Panc1 (cell line): ENCODE measurements around the gene ZNF316. TPM values are rescaled to one million over a fixed set of nuclear protein-coding genes. Genes with fewer than 3 reads are reported as not detected.

Source experiments
- ATAC-seq: fragments of 200-7000 bp; cut with Tn5 transposase; 2 replicates; pipeline ENCODE4 v1.9.1; 2020; ENCODE audit warnings: mild to moderate bottlenecking, moderate library complexity
- BruUV-seq: library from RNA; stranded (reverse); fragments of 400-500 nt; replicated peaks from 2 replicates; lab custom pipeline; 2021; lab: Mats Ljungman, UMichigan
- CTCF ChIA-PET: fragments of 300-600 bp; sonication (Branson Sonifier 250); formaldehyde crosslinking; loops from one replicate; lab custom pipeline; 2022; ENCODE audit warnings: antibody characterized with exemption; lab: Charles Lee
- POLR2A ChIA-PET: fragments of 300-600 bp; sonication (Branson Sonifier 250); formaldehyde crosslinking; loops from one replicate; lab custom pipeline; 2022; ENCODE audit warnings: antibody characterized with exemption; lab: Charles Lee
- DNase-seq: peaks from one replicate; pipeline ENCODE4 v3.0.0-alpha.2; 2010; ENCODE audit warnings: low read depth, low spot score
- H3K27ac ChIP-seq: 2 replicates; pipeline ENCODE4 v1.5.1; 2011; ENCODE audit warnings: mild to moderate bottlenecking, low read length, inconsistent platforms
- H3K27me3 ChIP-seq: fragments of 200-500 bp; sonication (Bioruptor generic); 2 replicates; pipeline ENCODE4 v1.6.0; 2014; ENCODE audit warnings: low read length, inconsistent platforms; ENCODE audit not compliant: control insufficient read depth, insufficient read depth
- H3K36me3 ChIP-seq: fragments of 200-500 bp; sonication (Bioruptor generic); 2 replicates; pipeline ENCODE4 v1.5.1; 2014; ENCODE audit warnings: inconsistent platforms, mild to moderate bottlenecking, low read length, moderate library complexity; ENCODE audit not compliant: control insufficient read depth, insufficient read depth
- H3K4me1 ChIP-seq: 2 replicates; pipeline ENCODE4 v1.5.1; 2011; ENCODE audit warnings: inconsistent platforms, mild to moderate bottlenecking, low read length, moderate library complexity; ENCODE audit not compliant: control insufficient read depth, insufficient read depth
- H3K4me3 ChIP-seq, 2 experiments: 2 replicates each; pipeline ENCODE4 v1.5.1; 2011 to 2012; ENCODE audit warnings: low read depth in 2 of 2, low read length in 2 of 2, mild to moderate bottlenecking in 2 of 2, inconsistent platforms in 1 of 2, moderate library complexity in 1 of 2
- H3K9me3 ChIP-seq: fragments of 200-500 bp; sonication (Bioruptor generic); 2 replicates; pipeline ENCODE4 v1.5.1; 2014; ENCODE audit warnings: low read depth, mild to moderate bottlenecking, inconsistent platforms, low read length, moderate library complexity; ENCODE audit not compliant: control insufficient read depth, insufficient read depth
- POLR2AphosphoS5 ChIP-seq: IDR thresholded peaks from 2 replicates; pipeline ENCODE4 v1.6.1; 2012; ENCODE audit warnings: mild to moderate bottlenecking, low read depth, low read length, moderate library complexity
- REST ChIP-seq, 2 experiments: IDR thresholded peaks; 2 replicates each; pipeline ENCODE4 v1.6.1; 2011 to 2012; ENCODE audit warnings: low read depth in 2 of 2, control low read depth in 1 of 2, low read length in 1 of 2, mild to moderate bottlenecking in 1 of 2, moderate library complexity in 1 of 2; ENCODE audit not compliant: insufficient read depth in 1 of 2
- SIN3A ChIP-seq: IDR thresholded peaks from 2 replicates; pipeline ENCODE4 v1.6.1; 2012; ENCODE audit warnings: low read depth, mild to moderate bottlenecking, low read length, moderate library complexity, borderline replicate concordance; ENCODE audit not compliant: insufficient read depth
- TCF7L2 ChIP-seq: IDR thresholded peaks from 2 replicates; pipeline ENCODE4 v1.6.1; 2011; ENCODE audit warnings: mild to moderate bottlenecking, low read depth, low read length, inconsistent platforms
- in situ Hi-C: cut with HindIII; loops from 2 replicates; pipeline ENCODE4 v1.10.0; 2016; ENCODE audit warnings: low sequenced_read_pairs, low pct_unique_long_range_greater_than_20kb
- intact Hi-C: fragments of 100-400 bp; cut with micrococcal nuclease; formaldehyde crosslinking; loops from one replicate; pipeline ENCODE4 v1.10.0; 2022; ENCODE audit not compliant: unreplicated experiment
- total RNA-seq: library from RNA; stranded (reverse); gene quantifications from one replicate; pipeline ENCODE4 v1.2.1, GENCODE V29; 2021; ENCODE audit not compliant: unreplicated experiment
- TF ChIP-seq, protein P1 (sequence below): fragments of 450-650 bp; IDR thresholded peaks from 2 replicates; pipeline ENCODE4 v1.5.1; 2017; ENCODE audit warnings: mild to moderate bottlenecking

Gene ZNF316
- total RNA-seq, 1 experiment from 2014 or later, result 37.8 TPM

- ATAC-seq (no peak), DNase-seq (no peak)
- ChIA-PET CTCF (no interaction called here), POLR2A (no interaction called here)
- Histone ChIP-seq H3K36me3 (peaks cover 4% of the 10 kb centered on the region; the same call in 1 of the 2 replicates), H3K27me3 (no peaks in the 10 kb centered on the region), H3K27ac (no peak overlapping the region), H3K9me3 (no peaks in the 10 kb centered on the region), H3K4me3 (no peak overlapping the region), H3K4me1 (peaks cover 15% of the 10 kb centered on the region)
- BruUV-seq, result no TSS peak
- in situ Hi-C loops (no loop called here), intact Hi-C loops (no loop called here)
- no peak for TF ChIP-seq POLR2AphosphoS5
Observed at GRCh38 chr7:6639032-6639431, 1.9 kb downstream of the ZNF316 start.

- ChIA-PET POLR2A (no interaction called here), CTCF (interaction anchor here (0.6 kb wide), 1 partner anchor 1369 kb away, joined by 7 read pairs; no protein-coding TSS in a partner anchor)
- Histone ChIP-seq H3K4me1 (peaks cover 15% of the 10 kb centered on the region), H3K27me3 (no peaks in the 10 kb centered on the region), H3K9me3 (no peaks in the 10 kb centered on the region), H3K27ac (no peak overlapping the region), H3K4me3 (no peak overlapping the region), H3K36me3 (peaks cover 4% of the 10 kb centered on the region; the same call in 1 of the 2 replicates)
- TF ChIP-seq POLR2AphosphoS5 (no peak), TCF7L2 (no peak), REST (IDR thresholded peaks at IDR 0.05; ENCODE audit: insufficient read depth in 1 of 2, low read depth in 2 of 2, low read length in 1 of 2) (no peak), SIN3A (no peak)
- TF ChIP-seq, protein P1, sequence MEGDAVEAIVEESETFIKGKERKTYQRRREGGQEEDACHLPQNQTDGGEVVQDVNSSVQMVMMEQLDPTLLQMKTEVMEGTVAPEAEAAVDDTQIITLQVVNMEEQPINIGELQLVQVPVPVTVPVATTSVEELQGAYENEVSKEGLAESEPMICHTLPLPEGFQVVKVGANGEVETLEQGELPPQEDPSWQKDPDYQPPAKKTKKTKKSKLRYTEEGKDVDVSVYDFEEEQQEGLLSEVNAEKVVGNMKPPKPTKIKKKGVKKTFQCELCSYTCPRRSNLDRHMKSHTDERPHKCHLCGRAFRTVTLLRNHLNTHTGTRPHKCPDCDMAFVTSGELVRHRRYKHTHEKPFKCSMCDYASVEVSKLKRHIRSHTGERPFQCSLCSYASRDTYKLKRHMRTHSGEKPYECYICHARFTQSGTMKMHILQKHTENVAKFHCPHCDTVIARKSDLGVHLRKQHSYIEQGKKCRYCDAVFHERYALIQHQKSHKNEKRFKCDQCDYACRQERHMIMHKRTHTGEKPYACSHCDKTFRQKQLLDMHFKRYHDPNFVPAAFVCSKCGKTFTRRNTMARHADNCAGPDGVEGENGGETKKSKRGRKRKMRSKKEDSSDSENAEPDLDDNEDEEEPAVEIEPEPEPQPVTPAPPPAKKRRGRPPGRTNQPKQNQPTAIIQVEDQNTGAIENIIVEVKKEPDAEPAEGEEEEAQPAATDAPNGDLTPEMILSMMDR, result no peak
- BruUV-seq, result no TSS peak
- intact Hi-C loops (no loop called here), in situ Hi-C loops (no loop called here)
- ATAC-seq, result no peak
- DNase-seq, result no peak
Observed at GRCh38 chr7:6639627-6640026, 2.5 kb downstream of the ZNF316 start.

DNA sequence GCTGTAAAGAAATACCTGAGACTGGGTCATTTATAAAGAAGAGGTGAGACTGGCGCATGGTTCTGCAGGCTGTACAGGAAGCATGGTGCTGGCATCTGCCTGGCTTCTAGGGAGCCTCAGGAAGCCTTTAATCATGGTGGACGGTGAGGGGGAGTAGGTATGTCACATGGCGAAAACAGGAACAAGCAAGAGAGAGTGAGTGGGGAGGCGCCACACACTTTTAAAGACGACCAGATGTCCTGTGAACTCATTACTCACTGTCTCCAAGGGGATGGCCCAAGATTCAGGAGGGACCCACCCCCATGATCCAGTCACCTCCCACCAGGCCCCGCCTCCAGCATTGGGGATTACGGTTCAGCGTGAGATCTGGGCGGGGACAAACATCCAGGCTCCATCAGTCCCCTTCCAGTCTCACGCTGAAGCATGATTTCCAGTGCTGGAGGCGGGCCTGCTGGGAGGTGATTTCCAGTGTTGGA, 3.2 kb downstream of the ZNF316 start:
- peaks cover 12% of the 10 kb centered on the region for H3K4me1 ChIP-seq
- ChIA-PET CTCF (no interaction called here), POLR2A (no interaction called here)
- intact Hi-C loops, result no loop called here
- DNase-seq, result no peak
- BruUV-seq, result no TSS peak
- in situ Hi-C loops, result no loop called here
- peaks cover 4% of the 10 kb centered on the region; the same call in 1 of the 2 replicates for H3K36me3 ChIP-seq
- no peaks in the 10 kb centered on the region for H3K27me3 ChIP-seq
- H3K4me3 ChIP-seq, result no peak overlapping the region
- ATAC-seq, result no peak
- TF ChIP-seq POLR2AphosphoS5 (no peak), REST (IDR thresholded peaks at IDR 0.05; ENCODE audit: insufficient read depth in 1 of 2, low read depth in 2 of 2, low read length in 1 of 2) (no peak), SIN3A (no peak), TCF7L2 (no peak)
- TF ChIP-seq, protein P1, result no peak
- H3K27ac ChIP-seq, result no peak overlapping the region
- H3K9me3 ChIP-seq, result no peaks in the 10 kb centered on the region
